Measurements from ENCODE around the gene ZNF541.
"Not testable (repeated sequence)": the region's sequence is repeated elsewhere in the genome, so short reads cannot be mapped to it uniquely, and the experiment has no call there.

ZNF541 gene

GRCh38 chr19:47598407-47599349, 25.7 kb upstream of the ZNF541 start:
- no peak for DNase-seq

GRCh38 chr19:47595944-47596343, 23.0 kb upstream of the ZNF541 start:
- no peak for DNase-seq

GRCh38 chr19:47593860-47594259, 20.9 kb upstream of the ZNF541 start:
- no peak for DNase-seq

- DNase-seq: no peak
Observed at GRCh38 chr19:47589824-47590223, 16.9 kb upstream of the ZNF541 start.

GRCh38 chr19:47587295-47587694, 14.3 kb upstream of the ZNF541 start:
- no peak for DNase-seq

- DNase-seq: not testable (repeated sequence)
Observed at GRCh38 chr19:47583161-47583560, 10.2 kb upstream of the ZNF541 start.

GRCh38 chr19:47582320-47582909, 9.5 kb upstream of the ZNF541 start:
- DNase-seq: no peak

GRCh38 chr19:47581605-47582319, 8.8 kb upstream of the ZNF541 start:
- no peak for DNase-seq

- DNase-seq: no peak
Observed at GRCh38 chr19:47580397-47580796, 7.4 kb upstream of the ZNF541 start.

GRCh38 chr19:47572635-47573034, 313 bp downstream of the ZNF541 start:
- DNase-seq: no peak

GRCh38 chr19:47569331-47569730, 3.6 kb downstream of the ZNF541 start:
- no peak for DNase-seq

- DNase-seq: no peak
Observed at GRCh38 chr19:47564081-47564480, 8.9 kb downstream of the ZNF541 start.

GRCh38 chr19:47561440-47562057, 11.4 kb downstream of the ZNF541 start:
- no peak for DNase-seq

GRCh38 chr19:47560999-47561398, 11.9 kb downstream of the ZNF541 start:
- no peak for DNase-seq

GRCh38 chr19:47550129-47550528, 22.8 kb downstream of the ZNF541 start:
- DNase-seq: no peak

- DNase-seq: no peak
Observed at GRCh38 chr19:47549261-47549862, 23.6 kb downstream of the ZNF541 start.

- no peak for DNase-seq
Observed at GRCh38 chr19:47547199-47547598, 25.7 kb downstream of the ZNF541 start.

- DNase-seq: no peak
Observed at GRCh38 chr19:47545061-47545948, 27.6 kb downstream of the ZNF541 start.

- no peak for DNase-seq
Observed at GRCh38 chr19:47544476-47544875, 28.5 kb downstream of the ZNF541 start.

GRCh38 chr19:47544075-47544474, 28.9 kb downstream of the ZNF541 start:
- DNase-seq: no peak

- no peak for DNase-seq
Observed at GRCh38 chr19:47542030-47542475, 30.9 kb downstream of the ZNF541 start.

- DNase-seq: no peak
Observed at GRCh38 chr19:47541518-47541917, 31.4 kb downstream of the ZNF541 start.

Measured in activated CD4-positive, alpha-beta T cell treated with anti-CD3 and anti-CD28 coated beads, Interleukin-2, amount 50 U/mL, for 1 hour (primary cell).